ENCODE results near the gene USF2. TPM values are rescaled to one million over a fixed set of nuclear protein-coding genes. Genes with fewer than 3 reads are reported as not detected.

USF2 gene
- polyA plus RNA-seq, 1 donor from 2014 or later, result 107 TPM

DNA sequence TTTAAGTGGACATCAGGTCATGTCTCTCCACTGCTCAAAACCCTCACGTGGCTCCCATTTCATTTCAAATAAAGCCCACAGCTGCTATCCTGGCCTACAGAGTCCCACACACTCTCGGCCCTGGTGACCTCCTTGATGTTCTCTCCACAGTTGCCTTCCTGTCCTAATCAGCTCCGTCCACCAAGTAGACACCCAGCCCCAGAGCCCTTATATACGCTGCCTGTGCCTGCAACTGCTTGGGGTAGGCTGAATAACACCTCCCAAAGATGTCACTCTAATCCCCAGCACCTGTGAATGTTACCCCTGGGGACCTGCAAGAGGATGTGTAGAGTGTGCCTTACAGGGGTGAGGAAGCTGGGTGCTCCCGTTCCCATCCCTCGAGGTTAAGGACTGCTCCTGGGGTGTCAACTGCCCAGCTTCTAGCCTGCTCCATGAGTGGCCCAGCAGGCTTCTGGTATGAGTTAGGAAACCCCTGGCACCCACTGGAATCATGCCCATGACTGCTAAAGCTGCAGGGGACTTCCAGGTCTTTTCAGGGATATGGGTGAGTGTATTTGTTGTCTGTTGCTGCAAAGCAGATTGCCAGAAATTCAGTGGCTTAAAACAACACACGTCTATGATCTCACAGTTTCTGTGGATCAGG lies 46.3 kb upstream of the USF2 start:
- Histone ChIP-seq H4K20me1 (ENCODE audit: insufficient read depth) (no peaks in the 10 kb centered on the region), H3K9me3 (ENCODE audit: low read length) (no peaks in the 10 kb centered on the region), H3K27ac (ENCODE audit: low read length) (no peak overlapping the region), H3F3A (ENCODE audit: insufficient read depth, low read length, poor library complexity, severe bottlenecking) (no peaks in the 10 kb centered on the region), H3K36me3 (ENCODE audit: insufficient read depth, low read length) (no peaks in the 10 kb centered on the region), H3K79me2 (replicated peaks; ENCODE audit: insufficient read depth, low read length) (no peaks in the 10 kb centered on the region), H3K27me3 (ENCODE audit: insufficient read depth, low read depth, low read length) (no peaks in the 10 kb centered on the region), H3K9me2 (ENCODE audit: insufficient read depth, low read length) (no peaks in the 10 kb centered on the region), H2AFZ (ENCODE audit: low read depth, low read length) (no peak overlapping the region), H3K9ac (ENCODE audit: low read length) (no peak overlapping the region), H3K4me2 (ENCODE audit: low read length) (no peak overlapping the region), H3K4me3 (ENCODE audit: low read length) (no peak overlapping the region)
- TF ChIP-seq EP300 (conservative IDR thresholded peaks at IDR 0.05; ENCODE audit: poor library complexity, severe bottlenecking), result no peak
- no peak for TF ChIP-seq SMC3 (conservative IDR thresholded peaks at IDR 0.05; ENCODE audit: poor library complexity)
- no peak for TF ChIP-seq POLR2AphosphoS5 (IDR thresholded peaks at IDR 0.05)
- TF ChIP-seq EZH2 (IDR thresholded peaks at IDR 0.05; ENCODE audit: borderline replicate concordance, insufficient read depth, low read length, poor library complexity, severe bottlenecking), result no peak
- TF ChIP-seq, protein P1, sequence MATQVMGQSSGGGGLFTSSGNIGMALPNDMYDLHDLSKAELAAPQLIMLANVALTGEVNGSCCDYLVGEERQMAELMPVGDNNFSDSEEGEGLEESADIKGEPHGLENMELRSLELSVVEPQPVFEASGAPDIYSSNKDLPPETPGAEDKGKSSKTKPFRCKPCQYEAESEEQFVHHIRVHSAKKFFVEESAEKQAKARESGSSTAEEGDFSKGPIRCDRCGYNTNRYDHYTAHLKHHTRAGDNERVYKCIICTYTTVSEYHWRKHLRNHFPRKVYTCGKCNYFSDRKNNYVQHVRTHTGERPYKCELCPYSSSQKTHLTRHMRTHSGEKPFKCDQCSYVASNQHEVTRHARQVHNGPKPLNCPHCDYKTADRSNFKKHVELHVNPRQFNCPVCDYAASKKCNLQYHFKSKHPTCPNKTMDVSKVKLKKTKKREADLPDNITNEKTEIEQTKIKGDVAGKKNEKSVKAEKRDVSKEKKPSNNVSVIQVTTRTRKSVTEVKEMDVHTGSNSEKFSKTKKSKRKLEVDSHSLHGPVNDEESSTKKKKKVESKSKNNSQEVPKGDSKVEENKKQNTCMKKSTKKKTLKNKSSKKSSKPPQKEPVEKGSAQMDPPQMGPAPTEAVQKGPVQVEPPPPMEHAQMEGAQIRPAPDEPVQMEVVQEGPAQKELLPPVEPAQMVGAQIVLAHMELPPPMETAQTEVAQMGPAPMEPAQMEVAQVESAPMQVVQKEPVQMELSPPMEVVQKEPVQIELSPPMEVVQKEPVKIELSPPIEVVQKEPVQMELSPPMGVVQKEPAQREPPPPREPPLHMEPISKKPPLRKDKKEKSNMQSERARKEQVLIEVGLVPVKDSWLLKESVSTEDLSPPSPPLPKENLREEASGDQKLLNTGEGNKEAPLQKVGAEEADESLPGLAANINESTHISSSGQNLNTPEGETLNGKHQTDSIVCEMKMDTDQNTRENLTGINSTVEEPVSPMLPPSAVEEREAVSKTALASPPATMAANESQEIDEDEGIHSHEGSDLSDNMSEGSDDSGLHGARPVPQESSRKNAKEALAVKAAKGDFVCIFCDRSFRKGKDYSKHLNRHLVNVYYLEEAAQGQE (IDR thresholded peaks at IDR 0.05; ENCODE audit: borderline replicate concordance), result no peak
- no peak for TF ChIP-seq TAF1 (IDR thresholded peaks at IDR 0.05; ENCODE audit: low read depth)
- no peak for TF ChIP-seq MXI1 (conservative IDR thresholded peaks at IDR 0.05; ENCODE audit: poor library complexity, severe bottlenecking)
- TF ChIP-seq RAD21 (conservative IDR thresholded peaks at IDR 0.05), result no peak
- TF ChIP-seq, protein P2, sequence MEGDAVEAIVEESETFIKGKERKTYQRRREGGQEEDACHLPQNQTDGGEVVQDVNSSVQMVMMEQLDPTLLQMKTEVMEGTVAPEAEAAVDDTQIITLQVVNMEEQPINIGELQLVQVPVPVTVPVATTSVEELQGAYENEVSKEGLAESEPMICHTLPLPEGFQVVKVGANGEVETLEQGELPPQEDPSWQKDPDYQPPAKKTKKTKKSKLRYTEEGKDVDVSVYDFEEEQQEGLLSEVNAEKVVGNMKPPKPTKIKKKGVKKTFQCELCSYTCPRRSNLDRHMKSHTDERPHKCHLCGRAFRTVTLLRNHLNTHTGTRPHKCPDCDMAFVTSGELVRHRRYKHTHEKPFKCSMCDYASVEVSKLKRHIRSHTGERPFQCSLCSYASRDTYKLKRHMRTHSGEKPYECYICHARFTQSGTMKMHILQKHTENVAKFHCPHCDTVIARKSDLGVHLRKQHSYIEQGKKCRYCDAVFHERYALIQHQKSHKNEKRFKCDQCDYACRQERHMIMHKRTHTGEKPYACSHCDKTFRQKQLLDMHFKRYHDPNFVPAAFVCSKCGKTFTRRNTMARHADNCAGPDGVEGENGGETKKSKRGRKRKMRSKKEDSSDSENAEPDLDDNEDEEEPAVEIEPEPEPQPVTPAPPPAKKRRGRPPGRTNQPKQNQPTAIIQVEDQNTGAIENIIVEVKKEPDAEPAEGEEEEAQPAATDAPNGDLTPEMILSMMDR (IDR thresholded peaks at IDR 0.05; ENCODE audit: poor library complexity, severe bottlenecking), result no peak

DNA sequence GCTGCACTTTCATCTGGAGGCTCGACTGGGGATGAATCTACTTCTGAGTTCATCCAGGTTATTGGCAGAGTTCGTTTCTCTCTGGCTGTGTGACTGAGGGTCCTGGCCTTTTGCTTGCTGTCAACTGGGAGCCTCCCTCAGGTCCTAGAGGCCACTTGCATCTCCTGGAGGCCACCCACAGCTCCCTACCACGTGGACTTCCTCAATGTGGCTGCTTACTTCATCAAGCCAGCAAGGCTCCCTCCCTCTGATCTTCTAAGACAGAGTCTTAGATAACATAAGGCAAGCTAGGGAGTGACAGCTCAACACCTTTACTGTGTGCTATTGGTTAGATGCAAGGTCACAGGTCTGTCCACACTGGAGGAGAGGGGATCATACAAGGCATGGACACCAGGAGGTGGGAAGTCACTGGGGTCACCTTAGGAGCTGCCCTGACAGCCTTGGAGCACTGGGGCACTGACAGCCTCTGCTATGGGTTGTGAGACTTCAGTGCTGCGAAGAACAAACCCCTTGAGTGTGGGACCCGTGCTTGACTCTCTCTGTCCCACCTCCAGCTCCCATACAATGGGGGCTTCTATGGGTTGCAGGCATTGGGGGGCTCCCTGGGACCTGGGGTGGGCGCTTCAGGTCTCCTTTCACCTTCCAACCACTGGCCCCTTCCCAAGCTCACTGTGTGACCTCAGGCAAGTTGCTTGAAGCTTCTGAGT lies 45.5 kb upstream of the USF2 start:
- Histone ChIP-seq H3F3A (ENCODE audit: insufficient read depth, low read length, poor library complexity, severe bottlenecking) (no peaks in the 10 kb centered on the region), H4K20me1 (ENCODE audit: insufficient read depth) (no peaks in the 10 kb centered on the region)
- TF ChIP-seq SMC3 (conservative IDR thresholded peaks at IDR 0.05; ENCODE audit: poor library complexity) (no peak), TAF1 (IDR thresholded peaks at IDR 0.05; ENCODE audit: low read depth) (no peak), EZH2 (IDR thresholded peaks at IDR 0.05; ENCODE audit: borderline replicate concordance, insufficient read depth, low read length, poor library complexity, severe bottlenecking) (no peak)
- TF ChIP-seq, protein P2 (IDR thresholded peaks at IDR 0.05; ENCODE audit: poor library complexity, severe bottlenecking), result no peak
- TF ChIP-seq, protein P1 (IDR thresholded peaks at IDR 0.05; ENCODE audit: borderline replicate concordance), result no peak

More for the DNA sequence above, 45.5 kb upstream of the USF2 start:
- Histone ChIP-seq H3K9me3 (ENCODE audit: low read length) (no peaks in the 10 kb centered on the region), H3K9me2 (ENCODE audit: insufficient read depth, low read length) (no peaks in the 10 kb centered on the region), H3K27me3 (ENCODE audit: insufficient read depth, low read depth, low read length) (no peaks in the 10 kb centered on the region), H3K4me3 (ENCODE audit: low read length) (no peak overlapping the region), H3K4me2 (ENCODE audit: low read length) (no peak overlapping the region), H3K27ac (ENCODE audit: low read length) (no peak overlapping the region), H3K9ac (ENCODE audit: low read length) (no peak overlapping the region), H3K36me3 (ENCODE audit: insufficient read depth, low read length) (no peaks in the 10 kb centered on the region), H2AFZ (ENCODE audit: low read depth, low read length) (no peak overlapping the region), H3K79me2 (replicated peaks; ENCODE audit: insufficient read depth, low read length) (no peaks in the 10 kb centered on the region)

All from neural cell (in vitro differentiated cells).